DND-41 (cell line): ENCODE measurements around the gene UBL3.

ENCODE experiments used
- ATAC-seq: fragments of 200-7000 bp; cut with Tn5 transposase; 3 replicates; pipeline ENCODE4 v1.9.1; 2021; ENCODE audit warnings: low read depth; ENCODE audit not compliant: insufficient read depth
- DNase-seq: peaks from one replicate; pipeline ENCODE4 v3.0.0-alpha.2; 2020
- H2AFZ ChIP-seq: 2 replicates; pipeline ENCODE4 v1.6.0; 2012; ENCODE audit warnings: low read depth, low read length
- H3K27ac ChIP-seq: 2 replicates; pipeline ENCODE4 v1.5.1; 2012; ENCODE audit warnings: low read length, inconsistent platforms
- H3K27me3 ChIP-seq: fragments of 200-600 bp; sonication (generic); 2 replicates; pipeline ENCODE4 v1.6.0; 2012; ENCODE audit warnings: low read length, mild to moderate bottlenecking, inconsistent platforms; ENCODE audit not compliant: insufficient read depth, poor library complexity
- H3K36me3 ChIP-seq: 2 replicates; pipeline ENCODE4 v1.5.1; 2012; ENCODE audit warnings: low read length, inconsistent platforms; ENCODE audit not compliant: insufficient read depth
- H3K4me1 ChIP-seq: 2 replicates; pipeline ENCODE4 v1.5.1; 2012; ENCODE audit warnings: mild to moderate bottlenecking, low read length; ENCODE audit not compliant: insufficient read depth
- H3K4me2 ChIP-seq: 2 replicates; pipeline ENCODE4 v1.6.0; 2012; ENCODE audit warnings: mild to moderate bottlenecking, moderate library complexity, low read length, inconsistent platforms; ENCODE audit not compliant: insufficient read depth
- H3K4me3 ChIP-seq, 2 experiments: fragments of 200-600 bp in 1 of 2; shearing (Covaris generic) in 1 of 2; 2 replicates each; pipeline ENCODE4 v1.5.1; 2012 to 2016; ENCODE audit warnings: inconsistent platforms in 2 of 2, low read length in 2 of 2, mild to moderate bottlenecking in 2 of 2, low read depth in 1 of 2, moderate library complexity in 1 of 2
- H3K79me2 ChIP-seq: 2 replicates; pipeline ENCODE4 v1.6.0; 2012; ENCODE audit warnings: low read length, inconsistent platforms; ENCODE audit not compliant: insufficient read depth
- H3K9ac ChIP-seq: 2 replicates; pipeline ENCODE4 v1.6.0; 2012; ENCODE audit warnings: low read depth, mild to moderate bottlenecking, inconsistent platforms, low read length, moderate library complexity
- H3K9me3 ChIP-seq: 2 replicates; pipeline ENCODE4 v1.5.1; 2012; ENCODE audit warnings: low read length, moderate library complexity, mild to moderate bottlenecking, inconsistent platforms; ENCODE audit not compliant: insufficient read depth, severe bottlenecking
- H4K20me1 ChIP-seq: 2 replicates; pipeline ENCODE4 v1.6.0; 2012; ENCODE audit warnings: low read length; ENCODE audit not compliant: insufficient read depth
- CTCF ChIP-seq: IDR thresholded peaks from 2 replicates; pipeline ENCODE4 v1.5.1; 2012; ENCODE audit warnings: borderline replicate concordance, low read length, moderate library complexity, mild to moderate bottlenecking; ENCODE audit not compliant: poor library complexity, severe bottlenecking; ENCODE audit errors: extremely low read depth
- EZH2 ChIP-seq: IDR thresholded peaks from 3 replicates; pipeline ENCODE4 v1.6.1; 2012; ENCODE audit warnings: borderline replicate concordance, low read depth, mild to moderate bottlenecking, moderate library complexity, low read length, inconsistent platforms; ENCODE audit not compliant: severe bottlenecking

Gene UBL3

DNA sequence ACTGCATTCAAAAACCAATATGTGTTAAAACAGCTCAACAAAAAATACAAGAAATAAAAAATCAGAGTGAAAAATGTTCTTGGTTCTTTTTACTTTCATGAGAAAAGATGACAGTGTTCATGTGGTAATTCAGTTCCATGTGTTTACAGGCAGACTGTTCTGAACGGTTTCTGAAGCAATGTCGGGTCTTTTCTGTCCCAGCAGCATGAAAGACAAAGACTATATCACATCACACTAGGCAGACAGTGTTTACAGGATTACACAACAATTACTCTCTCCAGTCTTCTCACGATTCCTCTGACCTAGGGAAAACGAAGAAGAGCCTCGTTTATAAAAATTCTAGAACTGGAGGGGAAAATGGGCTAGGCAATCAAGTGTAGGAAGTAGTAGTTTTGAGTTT is 83.4 kb downstream of the UBL3 start:
- H3K27me3 ChIP-seq: no peaks in the 10 kb centered on the region
- H3K79me2 ChIP-seq: no peaks in the 10 kb centered on the region
- no peak overlapping the region for H3K4me2 ChIP-seq
- no peak overlapping the region for H2AFZ ChIP-seq
- H3K4me3 ChIP-seq: no peak overlapping the region
- no peaks in the 10 kb centered on the region for H3K9me3 ChIP-seq
- H3K9ac ChIP-seq: no peak overlapping the region
- no peaks in the 10 kb centered on the region for H3K36me3 ChIP-seq
- DNase-seq (no peak), ATAC-seq (no peak)
- H3K27ac ChIP-seq: no peak overlapping the region
- no peaks in the 10 kb centered on the region for H4K20me1 ChIP-seq
- TF ChIP-seq EZH2: no peak
- no peak for TF ChIP-seq CTCF
- no peaks in the 10 kb centered on the region for H3K4me1 ChIP-seq

GRCh38 chr13:29763436-29764180 is 86.8 kb downstream of the UBL3 start:
- H3K79me2 ChIP-seq: no peaks in the 10 kb centered on the region
- no peak overlapping the region for H3K4me2 ChIP-seq
- H3K27me3 ChIP-seq: no peaks in the 10 kb centered on the region
- ATAC-seq (peak; percentile 44; the same call in 2 of the 3 replicates), DNase-seq (no peak)
- H3K4me3 ChIP-seq: no peak overlapping the region
- no peak overlapping the region for H3K9ac ChIP-seq
- H3K9me3 ChIP-seq: no peaks in the 10 kb centered on the region
- no peaks in the 10 kb centered on the region for H3K36me3 ChIP-seq
- H3K4me1 ChIP-seq: no peaks in the 10 kb centered on the region
- H4K20me1 ChIP-seq: no peaks in the 10 kb centered on the region
- TF ChIP-seq CTCF: no peak
- no peak for TF ChIP-seq EZH2
- no peak overlapping the region for H3K27ac ChIP-seq
- no peak overlapping the region for H2AFZ ChIP-seq

- ATAC-seq (no peak), DNase-seq (no peak)
- no peaks in the 10 kb centered on the region for H3K27me3 ChIP-seq
- H3K79me2 ChIP-seq: no peaks in the 10 kb centered on the region
- H2AFZ ChIP-seq: no peak overlapping the region
- no peak overlapping the region for H3K4me3 ChIP-seq
- TF ChIP-seq EZH2 (no peak), CTCF (no peak)
- H3K4me2 ChIP-seq: no peak overlapping the region
- H3K9ac ChIP-seq: no peak overlapping the region
- no peaks in the 10 kb centered on the region for H3K36me3 ChIP-seq
- no peaks in the 10 kb centered on the region for H3K4me1 ChIP-seq
- no peaks in the 10 kb centered on the region for H3K9me3 ChIP-seq
- H4K20me1 ChIP-seq: no peaks in the 10 kb centered on the region
- no peak overlapping the region for H3K27ac ChIP-seq
Measured at GRCh38 chr13:29761815-29762214, 88.6 kb downstream of the UBL3 start.

GRCh38 chr13:29761160-29761559 is 89.3 kb downstream of the UBL3 start:
- Histone ChIP-seq H3K4me1 (no peaks in the 10 kb centered on the region), H2AFZ (no peak overlapping the region), H3K27me3 (no peaks in the 10 kb centered on the region), H3K4me2 (no peak overlapping the region), H3K9ac (no peak overlapping the region), H3K36me3 (no peaks in the 10 kb centered on the region), H3K9me3 (no peaks in the 10 kb centered on the region), H4K20me1 (no peaks in the 10 kb centered on the region), H3K4me3 (no peak overlapping the region), H3K27ac (no peak overlapping the region), H3K79me2 (no peaks in the 10 kb centered on the region)
- ATAC-seq (no peak), DNase-seq (no peak)
- TF ChIP-seq CTCF (no peak), EZH2 (no peak)
